Measurements from ENCODE around the gene S100A13.

- TF ChIP-seq CTCF (IDR thresholded peaks at IDR 0.05 in 2 of 3, conservative IDR thresholded peaks at IDR 0.05 in 1 of 3; ENCODE audit: control insufficient read depth in 2 of 3, extremely low read depth in 1 of 3, insufficient read depth in 1 of 3, low read depth in 3 of 3, low read length in 3 of 3) (peak; percentile 13 to 47 (median 32); a peak in 4 of 6 replicates), HDAC2 (IDR thresholded peaks at IDR 0.05) (0 out of 2 replicates have a peak, but pooled peaks have one; percentile 9), NKRF (conservative IDR thresholded peaks at IDR 0.05) (peak; percentile 12; the same call in 1 of the 2 replicates), BHLHE40 (IDR thresholded peaks at IDR 0.05; ENCODE audit: borderline replicate concordance in 1 of 2, low read depth in 2 of 2, low read length in 1 of 2) (peak; percentile 15 to 52; a peak in 1 of 4 replicates), MYB (IDR thresholded peaks at IDR 0.05; ENCODE audit: borderline replicate concordance, low read depth, low read length) (no peak), POLR2A (IDR thresholded peaks at IDR 0.05; ENCODE audit: low read depth, low read length) (peak; percentile 94), RAD21 (IDR thresholded peaks at IDR 0.05; ENCODE audit: insufficient read depth, low read depth, low read length) (no peak)
These were observed 43.7 kb upstream of the S100A13 start, which contains the start of gene ILF2 for GRCh38 chr1:153670859-153671627.
